RWPE1 (cell line): ENCODE data around the gene CAMK2G.
A peak's percentile ranks its signal among the peaks of the same experiment; 100 is the strongest.
"Not testable (repeated sequence)": the region's sequence is repeated elsewhere in the genome, so short reads cannot be mapped to it uniquely, and the experiment has no call there.

Experiments used
- CTCF ChIA-PET: fragments of 350-600 bp; sonication (Branson Sonifier 250); formaldehyde crosslinking; extraction: SDS; loops from one replicate; lab custom pipeline; 2021; lab: Yijun Ruan, JAX
- POLR2A ChIA-PET: fragments of 400-600 bp; formaldehyde crosslinking; extraction: SDS; loops from one replicate; lab custom pipeline; 2020; ENCODE audit warnings: antibody characterized with exemption; ENCODE audit not compliant: low non-redundant PET; lab: Yijun Ruan, JAX
- DNase-seq: peaks from one replicate; pipeline ENCODE4 v3.0.0; 2012; ENCODE audit warnings: low spot score
- H3K27ac ChIP-seq: fragments of 450-650 bp; 2 replicates; pipeline ENCODE4 v1.5.1; 2017
- CTCF ChIP-seq: fragments of 450-650 bp; conservative IDR thresholded peaks from 2 replicates; pipeline ENCODE4 v1.5.1; 2017; ENCODE audit warnings: low read depth, mild to moderate bottlenecking

The CAMK2G gene

GRCh38 chr10:73891540-73891939, 17.2 kb upstream of the CAMK2G start:
- DNase-seq = no peak
- POLR2A ChIA-PET = interaction anchor here (0.7 kb wide), 1 partner anchor 90 kb away, joined by 8 read pairs; no protein-coding TSS in a partner anchor
- TF ChIP-seq CTCF = no peak
- CTCF ChIA-PET = interaction anchor here (0.9 kb wide), 2 partner anchors 48 to 49 kb away, joined by 3 read pairs; no protein-coding TSS in a partner anchor
- H3K27ac ChIP-seq = peak overlapping the region; percentile 99

- H3K27ac ChIP-seq = peak overlapping the region; percentile 99
- POLR2A ChIA-PET = interaction anchor here (0.6 to 0.7 kb wide), 3 partner anchors 19 to 110 kb away, joined by 4 to 8 read pairs (median 5); no protein-coding TSS in a partner anchor
- not testable (repeated sequence) for DNase-seq
- CTCF ChIA-PET = interaction anchor here (0.9 to 1.5 kb wide), 2 partner anchors 49 to 50 kb away, joined by 3 to 5 read pairs; no protein-coding TSS in a partner anchor
These were observed 16.5 kb upstream of the CAMK2G start for GRCh38 chr10:73890830-73891229.

GRCh38 chr10:73890261-73890660, 15.9 kb upstream of the CAMK2G start:
- DNase-seq = no peak
- H3K27ac ChIP-seq = peak overlapping the region; percentile 99
- POLR2A ChIA-PET = interaction anchor here (0.6 kb wide), 3 partner anchors 12 to 110 kb away, joined by 3 to 5 read pairs (median 4); no protein-coding TSS in a partner anchor
- TF ChIP-seq CTCF = no peak
- CTCF ChIA-PET = interaction anchor here (0.7 to 1.5 kb wide), 2 partner anchors 51 to 67 kb away, joined by 3 to 5 read pairs; no protein-coding TSS in a partner anchor

- ChIA-PET CTCF (interaction anchor here (0.6 to 3.9 kb wide), 4 partner anchors 51 to 1197 kb away, joined by 3 to 94 read pairs (median 4); no protein-coding TSS in a partner anchor), POLR2A (interaction anchor here (0.7 to 2.9 kb wide), 4 partner anchors 10 to 27 kb away, joined by 4 to 28 read pairs (median 7); partner anchors contain the start of gene PLAU)
- DNase-seq = not testable (repeated sequence)
- H3K27ac ChIP-seq = peak overlapping the region; percentile 99
These were observed 15.1 kb upstream of the CAMK2G start for GRCh38 chr10:73889416-73889815.

GRCh38 chr10:73889014-73889413, 14.7 kb upstream of the CAMK2G start:
- ChIA-PET CTCF (interaction anchor here (0.8 to 3.9 kb wide), 6 partner anchors 10 to 51 kb away, joined by 3 to 94 read pairs (median 4); partner anchors contain the start of gene PLAU), POLR2A (interaction anchor here (1.0 to 2.9 kb wide), 5 partner anchors 10 to 28 kb away, joined by 3 to 28 read pairs (median 4); partner anchors contain the start of gene PLAU)
- TF ChIP-seq CTCF = no peak
- peak overlapping the region; percentile 99 for H3K27ac ChIP-seq
- DNase-seq = peak; percentile 86

GRCh38 chr10:73888514-73888913, 14.2 kb upstream of the CAMK2G start:
- peak; percentile 83 for DNase-seq
- POLR2A ChIA-PET = interaction anchor here (1.0 to 2.9 kb wide), 7 partner anchors 10 to 43 kb away, joined by 3 to 28 read pairs (median 5); partner anchors contain the start of gene PLAU
- no peak for TF ChIP-seq CTCF
- CTCF ChIA-PET = interaction anchor here (0.5 to 3.9 kb wide), 8 partner anchors 9 to 143 kb away, joined by 3 to 94 read pairs (median 4); partner anchors contain the start of gene PLAU
- peak overlapping the region; percentile 99 for H3K27ac ChIP-seq

GRCh38 chr10:73887294-73888039, 13.1 kb upstream of the CAMK2G start:
- CTCF ChIA-PET = interaction anchor here (0.5 to 3.9 kb wide), 18 partner anchors 8 to 194 kb away, joined by 3 to 94 read pairs (median 5); partner anchors contain the start of gene PLAU
- DNase-seq = peak; percentile 93
- peak overlapping the region; percentile 99 for H3K27ac ChIP-seq
- POLR2A ChIA-PET = interaction anchor here (1.0 to 2.9 kb wide), 9 partner anchors 11 to 52 kb away, joined by 3 to 28 read pairs (median 5); partner anchors contain the start of gene PLAU
- no peak for TF ChIP-seq CTCF
